ENCODE data around the gene THRSP. TPM values are rescaled to one million over a fixed set of nuclear protein-coding genes. Genes with fewer than 3 reads are reported as not detected.

THRSP gene
- total RNA-seq, 1 experiment from 2014 or later, result not detected

DNA sequence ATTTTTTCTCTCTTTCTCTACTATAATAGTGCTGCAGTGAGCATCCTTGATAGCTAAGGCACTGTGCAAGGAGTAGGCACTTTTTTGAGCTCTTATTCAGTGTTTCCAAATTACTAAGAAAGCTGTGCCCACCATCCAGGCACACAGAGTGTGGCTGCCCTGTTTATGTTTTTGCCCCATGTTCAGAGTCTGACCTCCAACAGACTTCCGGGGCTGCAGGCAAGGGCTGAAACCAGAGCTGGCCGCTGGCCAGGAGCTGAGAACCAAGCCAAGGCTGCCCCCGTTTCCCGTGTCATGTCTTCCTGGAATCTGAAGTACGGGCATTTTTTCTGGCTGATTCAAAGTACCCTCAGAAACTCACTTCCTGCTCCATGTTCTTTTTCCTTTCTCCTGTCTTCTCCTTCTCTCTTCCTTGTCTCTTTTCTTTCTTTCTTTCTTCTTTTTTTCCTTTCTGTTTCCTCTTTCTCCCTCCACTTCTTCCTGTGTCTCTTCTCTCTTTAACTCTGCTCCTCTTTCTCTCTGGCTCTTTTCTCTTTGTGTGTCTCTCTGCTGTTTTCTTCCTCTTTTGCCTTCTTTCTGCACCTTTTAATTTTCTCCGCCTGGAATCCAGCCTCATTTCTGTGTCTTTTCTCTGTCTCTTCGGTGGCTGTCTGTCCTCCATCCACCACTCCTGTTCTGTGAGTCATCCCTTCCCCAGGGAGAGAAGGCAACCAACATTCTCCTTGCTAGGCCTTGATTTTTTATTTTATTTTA, 23.6 kb upstream of the THRSP start:
- no peaks in the 10 kb centered on the region for H3K9me3 ChIP-seq (ENCODE audit: control insufficient read depth in 1 of 2, insufficient read depth in 1 of 2, low read depth in 1 of 2, low read length in 2 of 2)
- H3K4me3 ChIP-seq (replicated peaks in 1 of 2; ENCODE audit: low read depth in 1 of 2, low read length in 2 of 2), result peak overlapping the region; percentile 28 to 48
- DNase-seq (ENCODE audit: low read depth, low spot score), result no peak
- H3K36me3 ChIP-seq (ENCODE audit: control insufficient read depth in 1 of 2, insufficient read depth in 2 of 2, low read length in 2 of 2), result no peaks in the 10 kb centered on the region
- H3K9ac ChIP-seq (ENCODE audit: low read length), result peak overlapping the region; percentile 54
- TF ChIP-seq, protein P1, sequence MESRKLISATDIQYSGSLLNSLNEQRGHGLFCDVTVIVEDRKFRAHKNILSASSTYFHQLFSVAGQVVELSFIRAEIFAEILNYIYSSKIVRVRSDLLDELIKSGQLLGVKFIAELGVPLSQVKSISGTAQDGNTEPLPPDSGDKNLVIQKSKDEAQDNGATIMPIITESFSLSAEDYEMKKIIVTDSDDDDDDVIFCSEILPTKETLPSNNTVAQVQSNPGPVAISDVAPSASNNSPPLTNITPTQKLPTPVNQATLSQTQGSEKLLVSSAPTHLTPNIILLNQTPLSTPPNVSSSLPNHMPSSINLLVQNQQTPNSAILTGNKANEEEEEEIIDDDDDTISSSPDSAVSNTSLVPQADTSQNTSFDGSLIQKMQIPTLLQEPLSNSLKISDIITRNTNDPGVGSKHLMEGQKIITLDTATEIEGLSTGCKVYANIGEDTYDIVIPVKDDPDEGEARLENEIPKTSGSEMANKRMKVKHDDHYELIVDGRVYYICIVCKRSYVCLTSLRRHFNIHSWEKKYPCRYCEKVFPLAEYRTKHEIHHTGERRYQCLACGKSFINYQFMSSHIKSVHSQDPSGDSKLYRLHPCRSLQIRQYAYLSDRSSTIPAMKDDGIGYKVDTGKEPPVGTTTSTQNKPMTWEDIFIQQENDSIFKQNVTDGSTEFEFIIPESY (IDR thresholded peaks at IDR 0.05; ENCODE audit: extremely low read depth, insufficient replicate concordance, low read length), result no peak
- no peak for TF ChIP-seq EZH2 (IDR thresholded peaks at IDR 0.05)
- TF ChIP-seq, protein P2, sequence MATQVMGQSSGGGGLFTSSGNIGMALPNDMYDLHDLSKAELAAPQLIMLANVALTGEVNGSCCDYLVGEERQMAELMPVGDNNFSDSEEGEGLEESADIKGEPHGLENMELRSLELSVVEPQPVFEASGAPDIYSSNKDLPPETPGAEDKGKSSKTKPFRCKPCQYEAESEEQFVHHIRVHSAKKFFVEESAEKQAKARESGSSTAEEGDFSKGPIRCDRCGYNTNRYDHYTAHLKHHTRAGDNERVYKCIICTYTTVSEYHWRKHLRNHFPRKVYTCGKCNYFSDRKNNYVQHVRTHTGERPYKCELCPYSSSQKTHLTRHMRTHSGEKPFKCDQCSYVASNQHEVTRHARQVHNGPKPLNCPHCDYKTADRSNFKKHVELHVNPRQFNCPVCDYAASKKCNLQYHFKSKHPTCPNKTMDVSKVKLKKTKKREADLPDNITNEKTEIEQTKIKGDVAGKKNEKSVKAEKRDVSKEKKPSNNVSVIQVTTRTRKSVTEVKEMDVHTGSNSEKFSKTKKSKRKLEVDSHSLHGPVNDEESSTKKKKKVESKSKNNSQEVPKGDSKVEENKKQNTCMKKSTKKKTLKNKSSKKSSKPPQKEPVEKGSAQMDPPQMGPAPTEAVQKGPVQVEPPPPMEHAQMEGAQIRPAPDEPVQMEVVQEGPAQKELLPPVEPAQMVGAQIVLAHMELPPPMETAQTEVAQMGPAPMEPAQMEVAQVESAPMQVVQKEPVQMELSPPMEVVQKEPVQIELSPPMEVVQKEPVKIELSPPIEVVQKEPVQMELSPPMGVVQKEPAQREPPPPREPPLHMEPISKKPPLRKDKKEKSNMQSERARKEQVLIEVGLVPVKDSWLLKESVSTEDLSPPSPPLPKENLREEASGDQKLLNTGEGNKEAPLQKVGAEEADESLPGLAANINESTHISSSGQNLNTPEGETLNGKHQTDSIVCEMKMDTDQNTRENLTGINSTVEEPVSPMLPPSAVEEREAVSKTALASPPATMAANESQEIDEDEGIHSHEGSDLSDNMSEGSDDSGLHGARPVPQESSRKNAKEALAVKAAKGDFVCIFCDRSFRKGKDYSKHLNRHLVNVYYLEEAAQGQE (IDR thresholded peaks at IDR 0.05; ENCODE audit: low read depth), result no peak
- TF ChIP-seq, protein P3, sequence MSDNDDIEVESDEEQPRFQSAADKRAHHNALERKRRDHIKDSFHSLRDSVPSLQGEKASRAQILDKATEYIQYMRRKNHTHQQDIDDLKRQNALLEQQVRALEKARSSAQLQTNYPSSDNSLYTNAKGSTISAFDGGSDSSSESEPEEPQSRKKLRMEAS (IDR thresholded peaks at IDR 0.05), result peak; percentile 9; the same call in 1 of the 2 replicates
- peak; percentile 68 for TF ChIP-seq YY1 (IDR thresholded peaks at IDR 0.05; ENCODE audit: extremely low read depth, insufficient replicate concordance, low read depth, low read length)
- no peak for TF ChIP-seq EGR1 (IDR thresholded peaks at IDR 0.05; ENCODE audit: low read depth)
- TF ChIP-seq POLR2AphosphoS5 (IDR thresholded peaks at IDR 0.05; ENCODE audit: low read depth, low read length), result peak; percentile 62
- no peak for TF ChIP-seq CEBPB (IDR thresholded peaks at IDR 0.05; ENCODE audit: low read depth)
- TF ChIP-seq TCF7L2 (IDR thresholded peaks at IDR 0.05; ENCODE audit: borderline replicate concordance, extremely low read depth, insufficient read depth, insufficient read length), result peak; percentile 23
- no peak for TF ChIP-seq RAD21 (IDR thresholded peaks at IDR 0.05; ENCODE audit: low read depth)
- 0 out of 2 replicates have a peak, but pooled peaks have one; percentile 16 for TF ChIP-seq CBX3 (IDR thresholded peaks at IDR 0.05; ENCODE audit: low read depth)
- TF ChIP-seq SP1 (IDR thresholded peaks at IDR 0.05; ENCODE audit: low read depth), result peak; percentile 60
- 0 out of 2 replicates have a peak, but pooled peaks have one; percentile 40 for TF ChIP-seq FOSL1 (IDR thresholded peaks at IDR 0.05; ENCODE audit: low read depth)
- TF ChIP-seq ZFX (IDR thresholded peaks at IDR 0.05), result no peak
- TF ChIP-seq JUND (IDR thresholded peaks at IDR 0.05), result peak; percentile 17; the same call in 1 of the 2 replicates
- no peaks in the 10 kb centered on the region for H3K27me3 ChIP-seq (ENCODE audit: insufficient read depth, low read length)
- peaks cover 33 to 48% of the 10 kb centered on the region in 2 experiments for H3K4me1 ChIP-seq (ENCODE audit: control insufficient read depth in 1 of 2, insufficient read depth in 2 of 2, low read length in 2 of 2)
- ChIA-PET CTCF (interaction anchor here (0.9 kb wide), 1 partner anchor 8 kb away, joined by 3 read pairs; no protein-coding TSS in a partner anchor), POLR2A (interaction anchor here (0.6 to 2.6 kb wide), 3 partner anchors 9 to 1148 kb away, joined by 3 to 14 read pairs (median 13); partner anchors contain the start of gene INTS4), RAD21 (ENCODE audit: low non-redundant PET in 1 of 2, low total read pairs in 2 of 2, uncharacterized antibody in 2 of 2, unreplicated experiment in 2 of 2) (no interaction called here)
- peak overlapping the region; percentile 86 for H2AFZ ChIP-seq (ENCODE audit: low read depth, low read length, poor library complexity, severe bottlenecking)
- intact Hi-C loops (cut with micrococcal nuclease), result no loop called here
- no peaks in the 10 kb centered on the region for H3K9me2 ChIP-seq (ENCODE audit: insufficient read depth)
- H4K20me1 ChIP-seq (ENCODE audit: insufficient read depth), result no peaks in the 10 kb centered on the region
- H3K27ac ChIP-seq (ENCODE audit: low read depth, low read length), result peak overlapping the region; percentile 85
- no peaks in the 10 kb centered on the region for H3K79me2 ChIP-seq (ENCODE audit: insufficient read depth, low read length)
- peak; percentile 57 for ATAC-seq
- H3K4me2 ChIP-seq (ENCODE audit: low read length), result peak overlapping the region; percentile 78
- BruUV-seq (replicated peaks), result TSS peak; percentile 67
